Measurements from ENCODE around the gene WDR88. TPM values are rescaled to one million over a fixed set of nuclear protein-coding genes. Genes with fewer than 3 reads are reported as not detected.

Gene WDR88
- total RNA-seq = not detected
- polyA plus RNA-seq (ENCODE audit: insufficient read depth, low read depth, low replicate concordance) = not detected
- long read RNA-seq, donor 1 = 0 reads
- long read RNA-seq, donor 2 = 0 reads
- long read RNA-seq, donor 3 = 0 reads
- long read RNA-seq, donor 4 = 0 reads
- long read RNA-seq, donor 5 = 0 reads
- long read RNA-seq, donor 6 = 0 reads
- long read RNA-seq, donor 7, partial matches to known transcripts = 0 of 3 reads
- long read RNA-seq, donor 7, other reads (novel, unspliced or antisense) = 3 of 3 reads
- long read RNA-seq, donor 8 = 0 reads
- long read RNA-seq, donor 9 = 0 reads
- long read RNA-seq, donor 10 = 0 reads

- Histone ChIP-seq H3K27me3 (ENCODE audit: control insufficient read depth, insufficient read depth, low read length) (no peaks in the 10 kb centered on the region), H3K4me1 (ENCODE audit: control insufficient read depth in 2 of 3, insufficient read depth in 2 of 3, low read depth in 1 of 3, low read length in 3 of 3) (no peaks in the 10 kb centered on the region), H3K27ac (ENCODE audit: low read depth in 2 of 2, low read length in 2 of 2) (no peak within 1 kb of the TSS), H3K9ac (ENCODE audit: low read length in 3 of 3) (no peak within 1 kb of the TSS), H3K4me3 (ENCODE audit: low read length in 3 of 3) (no peak within 1 kb of the TSS), H3K9me3 (ENCODE audit: control insufficient read depth in 2 of 3, insufficient read depth in 1 of 3, low read length in 3 of 3) (no peaks in the 10 kb centered on the region), H3K36me3 (ENCODE audit: control insufficient read depth in 2 of 3, insufficient read depth in 3 of 3, low read length in 3 of 3) (peaks cover 0 to 10% (median 4%) of the 10 kb centered on the region in 3 donors)
- no peak for DNase-seq
- no peak for FAIRE-seq
- no peak for TF ChIP-seq CTCF (IDR thresholded peaks at IDR 0.05; ENCODE audit: borderline replicate concordance, extremely low read depth, insufficient read depth)
- intact Hi-C loops (cut with DNase I) = no loop called here
Observed at GRCh38 chr19:33132021-33132420, at the start of gene WDR88. WDR88 (plus strand) TSS chr19:33132114; CDS start chr19:33132170, 56 bp downstream.

- no peak for TF ChIP-seq CTCF (IDR thresholded peaks at IDR 0.05; ENCODE audit: borderline replicate concordance, extremely low read depth, insufficient read depth)
- H3K27me3 ChIP-seq (ENCODE audit: control insufficient read depth, insufficient read depth, low read length) = no peaks in the 10 kb centered on the region
- H3K4me3 ChIP-seq (ENCODE audit: low read length in 3 of 3) = no peak overlapping the region
- intact Hi-C loops (cut with DNase I) = no loop called here
- no peak for FAIRE-seq
- no peak overlapping the region for H3K27ac ChIP-seq (ENCODE audit: low read depth in 2 of 2, low read length in 2 of 2)
- no peak for DNase-seq
- H3K9me3 ChIP-seq (ENCODE audit: control insufficient read depth in 2 of 3, insufficient read depth in 1 of 3, low read length in 3 of 3) = no peaks in the 10 kb centered on the region
- peaks cover 0 to 14% (median 6%) of the 10 kb centered on the region in 3 donors for H3K36me3 ChIP-seq (ENCODE audit: control insufficient read depth in 2 of 3, insufficient read depth in 3 of 3, low read length in 3 of 3)
- no peak overlapping the region for H3K9ac ChIP-seq (ENCODE audit: low read length in 3 of 3)
- H3K4me1 ChIP-seq (ENCODE audit: control insufficient read depth in 2 of 3, insufficient read depth in 2 of 3, low read depth in 1 of 3, low read length in 3 of 3) = peaks cover 0 to 11% (median 8%) of the 10 kb centered on the region in 3 donors
Observed at GRCh38 chr19:33085570-33086128, 46.3 kb upstream of the WDR88 start.

GRCh38 chr19:33086955-33087354 lies 45.0 kb upstream of the WDR88 start:
- no peak for TF ChIP-seq CTCF (IDR thresholded peaks at IDR 0.05; ENCODE audit: borderline replicate concordance, extremely low read depth, insufficient read depth)
- no peak overlapping the region for H3K4me3 ChIP-seq (ENCODE audit: low read length in 3 of 3)

More at GRCh38 chr19:33086955-33087354, 45.0 kb upstream of the WDR88 start:
- Histone ChIP-seq H3K27me3 (ENCODE audit: control insufficient read depth, insufficient read depth, low read length) (no peaks in the 10 kb centered on the region), H3K9me3 (ENCODE audit: control insufficient read depth in 2 of 3, insufficient read depth in 1 of 3, low read length in 3 of 3) (no peaks in the 10 kb centered on the region), H3K36me3 (ENCODE audit: control insufficient read depth in 2 of 3, insufficient read depth in 3 of 3, low read length in 3 of 3) (peaks cover 0 to 21% (median 6%) of the 10 kb centered on the region in 3 donors), H3K9ac (ENCODE audit: low read length in 3 of 3) (no peak overlapping the region), H3K4me1 (ENCODE audit: control insufficient read depth in 2 of 3, insufficient read depth in 2 of 3, low read depth in 1 of 3, low read length in 3 of 3) (peaks cover 0 to 6% (median 3%) of the 10 kb centered on the region in 3 donors), H3K27ac (ENCODE audit: low read depth in 2 of 2, low read length in 2 of 2) (no peak overlapping the region)
- DNase-seq (no peak), FAIRE-seq (no peak)
- intact Hi-C loops (cut with DNase I) = no loop called here

Data from kidney (tissue), 22 donors.